HG02623 (cell line): ENCODE measurements around the gene PTPN22.

Experiments used
- ATAC-seq: cut with Tn5 transposase; IDR thresholded peaks from one replicate; pipeline ENCODE4 v1.9.1; 2021; ENCODE audit warnings: moderate library complexity; ENCODE audit not compliant: unreplicated experiment

PTPN22 gene

DNA sequence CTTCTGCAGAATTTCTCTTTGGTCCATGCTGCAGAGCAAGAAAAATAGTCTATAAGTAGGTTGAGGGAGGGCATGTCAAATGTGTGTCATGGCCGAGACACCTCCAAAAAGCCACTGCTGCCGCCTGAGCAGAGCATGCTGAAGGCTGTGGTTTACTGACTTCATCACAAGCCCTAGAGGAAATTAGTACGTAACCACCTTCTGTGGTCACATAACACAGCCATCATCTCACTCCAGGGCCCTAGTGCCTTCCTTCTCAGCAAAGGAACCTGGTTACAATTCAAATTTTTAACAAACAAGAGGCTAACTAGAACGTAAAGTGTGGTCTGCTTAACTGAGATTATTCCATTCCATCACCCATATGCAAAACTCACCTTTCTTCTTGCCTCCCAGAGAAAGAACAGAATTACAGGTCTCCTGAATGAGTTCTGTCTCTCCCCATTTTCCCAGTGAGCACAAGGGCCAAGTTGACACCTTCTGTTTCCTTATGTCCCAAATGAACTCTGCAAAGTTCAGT, at the start of gene PTPN22:
Gene PTPN22 (minus strand): TSS at position 116 of the 517 bp plus-strand sequence.
- ATAC-seq, result peak; percentile 92

DNA sequence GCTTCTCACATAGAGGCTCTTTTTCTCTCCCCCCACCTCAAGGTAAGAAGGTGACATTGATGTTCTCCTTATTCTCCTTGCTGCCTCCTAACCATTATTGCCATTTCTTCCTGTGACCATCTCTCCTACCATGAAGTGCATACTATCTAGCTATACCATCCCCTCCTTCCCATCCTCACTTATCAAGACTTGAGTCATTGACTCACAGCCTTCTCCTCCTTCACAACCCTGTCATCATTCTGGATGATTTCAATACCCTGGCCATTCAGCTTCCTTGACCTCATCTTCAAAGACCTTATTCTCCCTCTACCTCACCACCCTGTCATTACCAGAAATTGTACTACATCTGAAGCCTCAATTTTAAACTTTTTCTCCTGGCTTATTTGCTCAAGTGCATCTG, 46.7 kb upstream of the PTPN22 start:
- ATAC-seq, result no peak

DNA sequence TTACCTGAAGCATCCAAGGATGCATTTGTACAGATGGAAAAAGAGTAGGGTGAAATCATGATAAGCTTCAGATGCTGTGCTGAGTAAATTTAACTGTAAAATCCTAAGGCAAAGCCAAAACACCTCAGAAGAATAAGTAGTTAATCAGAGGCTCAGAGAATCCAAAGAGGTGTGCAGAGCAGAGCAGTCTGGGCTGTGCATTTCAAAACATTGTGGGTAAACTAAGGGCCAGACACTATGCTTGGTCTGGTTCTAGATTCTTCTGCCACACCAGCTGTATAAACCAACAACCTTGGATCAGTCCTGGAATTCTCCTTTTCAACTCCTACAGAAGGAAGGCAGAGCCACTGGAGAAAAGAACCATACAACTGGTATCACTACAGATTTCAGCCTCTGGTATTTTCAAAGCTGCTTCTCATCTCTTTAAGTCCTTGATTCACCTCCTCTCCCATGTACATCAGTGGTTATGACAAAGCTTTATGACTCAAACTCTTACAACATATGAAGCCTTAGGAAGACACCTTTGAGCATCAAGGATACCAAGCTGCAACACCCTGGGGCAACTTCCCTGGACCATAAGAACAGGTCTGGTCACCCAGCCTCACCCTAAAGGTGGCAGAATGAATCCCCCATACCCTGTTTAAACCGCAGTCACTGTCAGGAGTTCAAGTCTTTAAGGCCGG, 46.0 kb upstream of the PTPN22 start:
- ATAC-seq, result no peak

DNA sequence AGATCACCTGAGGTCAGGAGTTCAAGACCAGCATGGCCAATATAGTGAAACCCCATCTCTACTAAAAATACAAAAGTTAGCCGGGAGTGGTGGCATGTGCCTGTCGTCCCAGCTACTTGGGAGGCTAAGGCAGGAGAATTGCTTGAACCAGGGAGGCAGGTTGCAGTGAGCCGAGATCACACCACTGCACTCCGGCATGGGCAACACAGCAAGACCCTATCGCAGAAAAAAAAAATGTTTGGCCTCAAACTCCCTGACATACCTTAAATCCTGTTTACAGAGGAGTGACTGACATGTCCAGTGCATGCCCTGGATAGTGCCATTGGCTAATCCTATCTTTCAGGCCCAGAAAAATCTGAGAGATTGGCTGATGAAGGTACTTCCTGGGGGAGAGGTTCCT, 45.5 kb upstream of the PTPN22 start:
- ATAC-seq, result no peak

DNA sequence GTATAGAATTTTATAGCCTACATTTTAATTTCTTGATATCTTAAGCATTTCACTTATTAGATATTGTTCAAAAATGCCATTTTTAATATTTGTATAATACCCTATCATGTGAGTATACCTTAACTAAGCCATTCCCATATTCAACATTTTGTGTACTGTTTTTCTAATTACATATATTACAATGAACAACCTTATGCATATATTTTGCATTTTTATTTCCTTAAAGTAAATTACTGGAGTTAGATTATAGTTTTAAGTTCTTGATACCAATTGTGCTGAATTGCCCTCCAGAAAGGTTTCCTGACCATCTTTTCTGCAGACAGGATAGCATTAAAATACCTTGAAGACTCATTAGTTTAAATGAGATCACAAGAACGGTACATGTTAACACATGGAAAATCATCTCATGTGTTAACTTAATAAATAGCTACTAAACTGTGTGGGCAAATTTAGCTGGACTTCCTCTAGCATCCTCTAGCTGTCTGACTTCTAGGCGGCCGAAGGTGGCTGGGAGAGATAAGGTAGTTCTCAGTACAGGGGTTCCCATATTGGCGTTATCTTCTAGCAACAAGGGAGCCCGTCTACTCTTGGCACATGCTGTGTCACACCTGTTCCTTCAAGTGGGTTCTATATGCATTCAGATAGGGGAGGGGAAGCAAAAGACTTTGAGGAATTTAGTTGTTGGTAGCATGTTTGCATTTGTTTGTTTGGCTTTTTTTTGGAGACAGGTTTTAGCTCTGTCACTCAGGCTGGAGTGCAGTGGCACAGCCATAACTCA, 42.6 kb upstream of the PTPN22 start:
- no peak for ATAC-seq

DNA sequence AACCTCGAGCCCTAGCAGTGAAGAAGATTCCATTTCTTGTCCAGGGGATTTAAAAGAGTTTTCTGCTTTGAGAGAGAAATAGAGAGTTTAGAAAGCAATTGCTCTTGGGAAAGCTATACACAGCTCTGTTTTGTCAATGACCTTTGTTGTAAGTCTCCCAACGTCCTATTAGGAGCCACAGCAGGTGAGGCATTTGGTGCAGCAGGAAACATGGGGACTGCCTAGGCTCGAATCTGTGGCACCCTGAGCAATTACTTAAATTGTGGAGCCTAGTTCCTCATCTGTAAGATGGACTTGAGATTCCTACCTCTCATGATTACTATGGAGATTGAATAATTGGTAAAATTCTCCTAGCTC, 41.8 kb upstream of the PTPN22 start:
- ATAC-seq, result no peak

DNA sequence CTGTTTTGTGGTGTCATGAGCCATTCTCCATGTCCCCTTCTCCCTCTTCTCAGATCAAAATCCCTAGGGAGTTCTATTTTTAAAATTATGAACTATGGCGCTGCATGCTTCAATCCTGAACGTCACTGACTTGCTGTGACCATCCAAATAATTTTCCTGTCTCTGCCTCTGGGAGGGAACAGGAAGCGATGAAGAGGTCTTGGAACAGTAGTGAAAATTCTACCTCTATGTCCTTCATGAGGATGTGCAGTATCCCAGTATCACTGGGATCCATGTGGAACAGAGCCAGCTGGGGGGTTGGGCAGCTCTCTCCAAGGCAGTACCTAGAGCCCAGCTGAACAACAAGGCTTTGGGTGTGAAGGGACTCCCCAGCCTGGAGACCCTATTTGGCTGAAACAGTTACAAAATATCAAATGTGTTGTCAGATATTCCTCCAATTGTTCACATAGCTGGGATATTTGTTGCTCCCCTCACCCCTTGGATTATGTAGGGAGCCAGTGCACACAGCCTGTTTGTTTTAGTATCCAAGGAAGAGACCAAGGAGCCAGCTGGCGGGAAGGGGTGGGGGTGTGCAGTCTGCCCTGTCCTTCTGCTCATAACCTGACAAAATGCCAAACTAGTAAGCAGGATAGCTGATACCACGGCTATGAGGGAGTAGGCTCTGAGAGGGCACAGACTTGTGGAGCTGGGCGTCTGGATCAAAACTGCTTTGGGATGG, 41.2 kb upstream of the PTPN22 start:
- ATAC-seq, result no peak

DNA sequence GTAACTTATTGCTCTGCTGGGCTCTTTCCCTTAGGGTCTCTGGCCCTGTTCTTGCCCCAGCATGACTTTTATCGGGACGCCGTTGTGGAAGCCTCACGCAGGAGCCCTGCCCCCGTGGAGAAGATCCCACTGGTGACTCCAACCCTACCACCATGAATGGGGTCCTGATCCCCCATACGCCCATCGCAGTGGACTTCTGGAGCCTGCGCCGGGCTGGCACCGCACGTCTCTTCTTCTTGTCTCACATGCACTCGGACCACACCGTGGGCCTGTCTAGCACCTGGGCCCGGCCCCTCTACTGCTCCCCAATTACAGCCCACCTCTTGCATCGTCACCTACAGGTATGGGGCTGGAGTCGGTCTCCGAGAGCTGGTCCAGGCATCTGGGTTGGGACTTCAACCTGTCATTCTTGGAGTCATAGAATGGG, 33.9 kb upstream of the PTPN22 start:
- no peak for ATAC-seq

DNA sequence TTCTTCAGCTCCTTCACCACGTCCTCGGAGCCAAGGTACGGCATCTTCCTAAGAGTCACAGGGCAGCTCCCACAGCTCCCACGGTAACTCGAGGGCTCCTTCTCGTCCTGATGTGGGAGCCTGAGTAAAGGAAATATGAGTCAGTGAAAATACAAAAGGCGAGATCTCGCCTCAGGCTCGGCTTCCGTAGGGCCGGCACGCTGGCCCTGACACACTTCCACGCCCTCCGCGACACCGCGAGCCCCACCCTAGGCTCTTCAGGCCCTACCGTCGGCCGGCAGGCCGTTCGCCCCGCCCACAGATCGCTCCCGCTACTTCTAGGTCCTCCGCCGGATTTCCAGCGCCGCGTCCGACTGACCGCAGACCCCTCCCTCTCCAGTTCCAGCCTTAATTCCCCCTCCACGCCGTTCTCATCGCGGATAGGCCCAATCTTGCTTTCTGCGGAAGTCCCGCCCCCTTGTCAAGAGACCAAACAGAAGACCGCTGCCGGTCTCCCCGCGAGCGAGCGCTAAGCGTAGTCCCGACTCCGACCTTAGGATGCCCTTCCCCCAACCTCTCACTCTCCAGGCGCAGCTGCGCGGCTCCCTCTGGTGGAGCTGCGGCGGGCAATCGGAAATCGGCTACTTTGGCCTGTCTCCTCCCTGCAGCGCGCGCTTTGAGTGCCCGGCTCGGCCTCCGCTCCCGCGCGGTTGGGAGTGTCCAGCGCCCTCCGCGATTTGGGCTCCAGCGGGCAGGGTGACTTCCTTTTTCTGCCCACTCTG, 33.3 kb upstream of the PTPN22 start, which contains the start of the genes AP4B1 and DCLRE1B:
Gene AP4B1 (minus strand): TSS at position 126 of the 761 bp plus-strand sequence. CDS start 82 bp downstream, at position 44.
Gene DCLRE1B (plus strand): TSS at position 653 of the 761 bp plus-strand sequence. CDS start 261 bp downstream, outside the sequence.
- peak; percentile 87 for ATAC-seq

DNA sequence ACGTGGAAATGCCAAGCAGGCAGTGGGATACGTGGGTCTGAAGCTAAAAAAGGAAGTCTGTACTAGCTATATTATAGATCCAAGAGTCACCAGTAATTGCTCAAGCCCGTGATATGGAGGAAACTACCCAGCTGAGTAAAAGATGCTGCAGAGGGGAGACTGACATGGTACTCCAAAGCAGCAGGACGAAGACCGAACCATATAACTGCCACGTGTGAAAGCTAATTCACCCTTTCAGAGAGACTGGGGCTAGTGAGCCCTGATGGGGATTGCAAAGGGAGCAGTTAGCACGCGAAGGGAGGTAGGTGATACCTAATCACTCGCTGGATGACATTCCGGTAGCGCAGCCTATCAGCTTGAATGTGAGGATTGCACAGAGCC, 32.8 kb upstream of the PTPN22 start:
- ATAC-seq, result peak; percentile 22

DNA sequence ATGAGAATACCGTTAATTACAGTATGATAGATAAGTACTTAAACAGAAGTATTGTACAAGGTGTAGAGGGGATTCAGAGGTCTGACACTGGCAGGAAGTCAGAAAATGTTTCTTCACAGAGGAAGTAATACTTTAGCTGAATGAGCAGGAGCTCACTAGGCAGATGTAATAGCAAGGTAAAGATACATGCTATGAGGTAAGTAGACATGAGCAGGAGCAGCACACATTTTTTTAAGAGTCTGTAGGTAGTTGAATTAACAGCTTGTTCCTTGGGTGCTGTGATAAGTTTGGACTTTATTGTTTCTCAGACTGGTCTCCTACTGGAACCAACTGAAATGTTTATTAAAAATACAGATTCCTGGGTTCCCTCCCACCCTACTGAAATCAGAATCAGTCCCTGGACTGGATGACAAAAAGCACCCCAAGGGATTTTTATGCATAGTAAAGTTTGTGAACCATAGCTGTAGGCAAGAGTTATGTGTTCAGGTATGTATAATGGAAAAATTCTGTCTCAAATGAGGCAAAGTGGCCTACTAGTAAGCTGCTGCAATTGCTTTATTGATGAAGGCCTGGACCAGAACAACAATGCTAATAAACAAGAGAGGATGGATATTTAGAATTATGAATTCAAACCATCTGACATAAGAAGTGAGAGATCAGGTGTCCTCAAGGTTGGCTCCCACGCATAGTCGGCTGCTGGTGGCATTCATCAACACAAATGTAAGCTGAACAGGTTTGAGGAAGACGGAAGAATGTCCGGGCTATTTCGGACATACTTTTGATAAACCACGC, 32.2 kb upstream of the PTPN22 start:
- no peak for ATAC-seq

DNA sequence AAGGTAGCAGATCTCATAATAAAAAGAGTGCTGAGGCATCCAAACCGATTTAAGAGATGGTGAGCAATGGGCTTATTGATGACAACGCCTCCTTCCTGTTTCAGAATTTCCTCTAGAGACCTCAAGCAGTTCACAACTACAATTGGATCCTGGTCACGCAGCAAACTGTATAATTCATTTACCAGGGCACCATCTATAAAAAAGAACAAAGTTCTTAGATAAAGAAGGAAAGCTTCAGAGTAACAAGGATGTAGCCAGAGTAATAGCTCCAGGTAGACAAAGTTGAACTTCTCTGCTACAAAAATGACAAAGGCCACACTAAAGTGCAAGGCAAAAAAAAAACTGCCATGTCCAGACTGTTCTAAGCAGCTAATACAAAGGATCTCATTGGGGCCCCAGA, 29.7 kb upstream of the PTPN22 start:
- no peak for ATAC-seq

DNA sequence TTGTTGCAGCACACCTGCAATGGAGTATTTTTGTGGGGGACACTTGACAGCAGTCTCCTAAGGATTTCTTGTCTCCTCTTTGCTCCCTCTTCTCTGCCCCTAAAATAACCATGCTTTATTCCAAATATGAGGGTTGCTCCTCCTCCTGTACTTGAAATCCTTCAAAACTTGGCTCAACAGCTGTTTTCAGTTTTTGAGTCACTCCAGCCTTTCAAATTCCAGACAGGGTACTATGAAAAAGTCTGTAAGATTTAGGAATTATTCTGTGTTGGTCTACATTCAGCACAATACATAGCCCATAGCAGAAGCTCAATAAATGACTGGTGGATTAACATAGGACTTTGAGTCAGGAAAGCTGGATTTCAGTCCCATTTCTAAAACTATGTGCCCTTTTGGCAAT, 27.6 kb upstream of the PTPN22 start:
- no peak for ATAC-seq

DNA sequence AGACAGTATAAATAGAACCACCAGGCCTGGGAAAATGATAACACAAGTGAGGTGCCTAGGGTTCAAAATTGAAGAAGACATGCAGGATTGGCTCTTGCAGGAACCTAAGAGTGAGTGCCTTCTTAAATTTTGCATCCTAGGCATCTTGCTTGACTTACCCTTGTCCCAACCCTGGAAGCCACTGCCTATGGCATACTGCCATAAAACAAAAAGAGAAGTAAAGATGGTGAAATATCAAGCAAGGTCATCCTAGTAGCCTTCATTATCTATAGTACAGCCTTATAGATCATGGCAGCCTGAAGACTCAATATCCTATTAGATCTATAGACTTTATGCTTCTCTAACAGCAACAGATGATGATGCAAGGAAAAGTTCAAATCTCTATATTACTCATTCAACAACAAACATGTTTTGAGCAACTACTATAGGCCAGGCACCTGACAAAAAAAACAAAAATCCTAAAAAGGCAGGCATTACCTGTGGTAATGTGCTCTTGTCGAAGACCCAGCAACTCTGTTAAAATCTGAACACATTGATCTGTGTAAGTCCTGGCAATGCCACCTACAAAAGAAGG, 26.8 kb upstream of the PTPN22 start:
- no peak for ATAC-seq

DNA sequence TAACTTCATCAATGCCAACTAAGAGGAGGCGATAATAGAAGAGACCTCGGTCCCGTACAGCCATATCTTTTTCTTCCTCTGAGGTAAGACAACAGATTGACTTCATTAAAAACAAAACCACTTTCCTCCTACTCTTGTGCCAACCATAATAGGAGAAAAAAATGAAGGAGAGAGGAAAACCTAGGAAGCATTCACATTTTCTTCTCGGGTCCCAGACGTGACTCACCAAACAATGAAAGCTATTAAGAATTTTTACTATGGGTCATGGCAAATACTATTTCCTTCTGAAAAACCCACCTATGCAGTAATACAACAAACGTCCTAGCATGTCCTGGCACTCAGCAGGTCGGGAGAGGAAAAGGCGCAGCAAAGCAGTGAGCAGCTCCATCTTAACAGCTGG, 24.4 kb upstream of the PTPN22 start:
- no peak for ATAC-seq

DNA sequence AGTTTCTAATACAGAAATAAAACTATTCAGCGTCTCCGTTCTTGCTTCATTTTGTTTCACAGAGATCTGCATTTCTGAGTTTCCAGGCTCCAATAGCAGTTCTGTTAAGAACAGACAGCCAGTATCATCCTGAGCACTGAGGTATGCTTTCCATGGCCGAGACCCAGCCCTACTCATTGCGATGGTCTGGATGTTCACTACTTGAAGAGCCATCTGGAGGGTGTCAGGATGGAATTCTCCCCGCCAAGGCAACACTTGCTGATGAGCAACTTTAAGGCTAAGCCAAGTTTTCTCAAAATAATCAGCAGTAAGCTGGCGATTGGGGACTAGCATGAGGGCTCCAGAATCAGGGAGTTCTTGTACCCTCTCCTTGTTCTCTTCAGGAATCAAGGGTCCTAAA, 23.6 kb upstream of the PTPN22 start:
- no peak for ATAC-seq

DNA sequence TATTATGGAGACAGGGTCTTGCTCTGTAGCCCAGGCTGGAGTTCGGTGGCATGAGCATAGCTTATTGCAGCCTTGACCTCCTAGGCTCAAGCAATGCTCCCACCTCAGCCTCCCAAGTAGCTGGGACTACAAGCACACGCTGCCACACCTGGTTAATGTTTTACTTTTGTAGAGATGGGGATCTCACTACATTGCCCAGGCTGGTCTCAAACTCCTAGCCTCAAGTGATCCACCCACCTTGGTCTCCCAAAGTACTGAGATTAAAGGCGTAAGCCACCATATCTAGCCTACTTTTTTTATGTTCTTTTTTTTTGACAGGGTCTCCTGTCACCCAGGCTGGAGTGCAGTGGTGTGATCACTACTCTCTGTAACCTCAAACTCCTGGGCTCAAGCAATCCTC, 21.8 kb upstream of the PTPN22 start:
- no peak for ATAC-seq

DNA sequence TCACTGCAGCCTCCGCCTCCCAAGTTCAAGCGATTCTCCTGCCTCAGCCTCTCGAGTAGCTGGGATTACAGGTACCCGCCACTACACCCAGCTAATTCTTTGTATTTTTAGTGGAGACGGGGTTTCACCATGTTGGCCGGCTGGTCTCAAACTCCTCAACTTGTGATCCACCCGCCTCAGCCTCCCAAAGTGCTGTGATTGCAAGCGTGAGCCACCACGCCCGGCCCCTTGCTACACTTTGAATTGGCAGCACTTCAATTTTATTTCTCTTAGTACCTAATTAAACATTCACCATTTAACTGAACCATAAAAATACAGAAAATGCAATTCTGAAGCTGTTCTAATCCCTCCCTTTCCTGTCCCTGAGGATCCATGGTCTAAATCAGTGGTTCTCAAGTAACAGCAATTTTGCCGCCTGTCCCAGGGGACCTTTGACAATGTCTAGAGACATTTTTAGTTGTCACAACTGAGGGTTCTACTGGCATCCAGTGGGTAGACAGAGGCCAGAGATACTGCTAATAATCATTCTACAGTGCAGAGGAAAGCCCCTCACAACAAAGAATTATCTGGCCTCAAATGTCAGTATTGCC, 20.2 kb upstream of the PTPN22 start:
- ATAC-seq, result no peak

DNA sequence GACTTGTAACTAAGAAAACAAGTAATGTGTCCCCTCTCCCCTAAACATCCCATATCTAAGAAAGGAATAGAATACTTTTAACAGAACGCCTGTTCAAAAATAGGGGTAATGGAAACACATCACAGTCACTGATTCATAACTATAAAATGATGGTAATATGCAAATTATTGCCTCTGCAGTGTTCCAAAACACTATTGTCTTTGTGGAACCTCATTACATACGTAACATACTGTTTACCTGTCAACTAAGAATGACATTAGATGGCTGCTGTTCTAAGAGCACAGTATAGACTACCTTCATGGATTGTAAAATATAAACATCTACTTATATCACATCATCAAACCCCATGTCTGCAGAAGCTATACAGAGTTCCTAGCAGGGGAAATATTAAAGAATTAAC, 19.3 kb upstream of the PTPN22 start:
- ATAC-seq, result no peak
